Subcutaneous abdominal adipose tissue (tissue), 5 donors: ENCODE measurements around the gene SIK3.
"Not testable (repeated sequence)": the region's sequence is repeated elsewhere in the genome, so short reads cannot be mapped to it uniquely, and the experiment has no call there.

Experiments
- H3K27ac ChIP-seq: one replicate; pipeline ENCODE4 v1.7.0; 2013; ENCODE audit warnings: low read depth, mild to moderate bottlenecking, inconsistent platforms, low read length, moderate library complexity
- H3K27me3 ChIP-seq, 5 donors: one replicate each; pipeline ENCODE4 v1.7.0; 2013; ENCODE audit warnings: low read length in 5 of 5, inconsistent platforms in 1 of 5; ENCODE audit not compliant: control insufficient read depth in 5 of 5, insufficient read depth in 4 of 5
- H3K36me3 ChIP-seq, 5 donors: one replicate each; pipeline ENCODE4 v1.7.0; 2013; ENCODE audit warnings: low read length in 5 of 5; ENCODE audit not compliant: control insufficient read depth in 5 of 5, insufficient read depth in 5 of 5
- H3K4me1 ChIP-seq, 5 donors: one replicate each; pipeline ENCODE4 v1.7.0; 2013; ENCODE audit warnings: low read length in 5 of 5, mild to moderate bottlenecking in 3 of 5, moderate library complexity in 1 of 5; ENCODE audit not compliant: control insufficient read depth in 5 of 5, insufficient read depth in 5 of 5
- H3K4me3 ChIP-seq, 5 donors: one replicate each; pipeline ENCODE4 v1.7.0; 2013; ENCODE audit warnings: low read length in 5 of 5, low read depth in 1 of 5
- H3K9ac ChIP-seq, 5 donors: one replicate each; pipeline ENCODE4 v1.7.0; 2013; ENCODE audit warnings: low read length in 5 of 5, mild to moderate bottlenecking in 4 of 5, moderate library complexity in 3 of 5
- H3K9me3 ChIP-seq, 5 donors: one replicate each; pipeline ENCODE4 v1.7.0; 2013; ENCODE audit warnings: low read length in 5 of 5; ENCODE audit not compliant: control insufficient read depth in 5 of 5
- donor health status: healthy.
- donor health status: healthy.
- donor health status: healthy.
- donor health status: healthy.
- donor health status: healthy.

The SIK3 gene

GRCh38 chr11:116835791-116836631 is 262.2 kb downstream of the SIK3 start:
- H3K9ac ChIP-seq: peak overlapping the region in 3 of 5 donors; percentile 26 to 53 (median 43)

GRCh38 chr11:116835042-116835772 is 263.0 kb downstream of the SIK3 start:
- Histone ChIP-seq H3K4me3 (peak overlapping the region; percentile 55 to 62 (median 59)), H3K27me3 (no peaks in the 10 kb centered on the region), H3K36me3 (no peaks in the 10 kb centered on the region), H3K4me1 (peaks cover 2 to 24% (median 21%) of the 10 kb centered on the region in 5 donors), H3K27ac (peak overlapping the region; percentile 37), H3K9me3 (no peaks in the 10 kb centered on the region), H3K9ac (peak overlapping the region in 3 of 5 donors; percentile 26 to 43 (median 41))

More at GRCh38 chr11:116835791-116836631, 262.2 kb downstream of the SIK3 start:
- Histone ChIP-seq H3K4me3 (peak overlapping the region in 4 of 5 donors; percentile 55 to 62 (median 58)), H3K36me3 (no peaks in the 10 kb centered on the region), H3K4me1 (peaks cover 2 to 25% (median 21%) of the 10 kb centered on the region in 5 donors), H3K27ac (peak overlapping the region; percentile 37), H3K9me3 (no peaks in the 10 kb centered on the region), H3K27me3 (no peaks in the 10 kb centered on the region)

GRCh38 chr11:116834535-116835041 is 263.6 kb downstream of the SIK3 start:
- H3K27me3 ChIP-seq, H3K9ac ChIP-seq, H3K36me3 ChIP-seq, H3K27ac ChIP-seq, H3K4me3 ChIP-seq, H3K9me3 ChIP-seq: not testable (repeated sequence)
- H3K4me1 ChIP-seq: peaks cover 2 to 28% (median 24%) of the 10 kb centered on the region in 5 donors

GRCh38 chr11:116833816-116834534 is 264.3 kb downstream of the SIK3 start:
- Histone ChIP-seq H3K9ac (no peak overlapping the region), H3K36me3 (no peaks in the 10 kb centered on the region), H3K27me3 (no peaks in the 10 kb centered on the region), H3K9me3 (no peaks in the 10 kb centered on the region), H3K4me1 (peaks cover 2 to 32% (median 28%) of the 10 kb centered on the region in 5 donors), H3K27ac (no peak overlapping the region), H3K4me3 (no peak overlapping the region)

GRCh38 chr11:116833491-116833815 is 264.8 kb downstream of the SIK3 start:
- H3K9ac ChIP-seq: no peak overlapping the region
- no peak overlapping the region for H3K4me3 ChIP-seq
- H3K27ac ChIP-seq: no peak overlapping the region
- H3K9me3 ChIP-seq: no peaks in the 10 kb centered on the region
- H3K27me3 ChIP-seq: no peaks in the 10 kb centered on the region
- H3K36me3 ChIP-seq: no peaks in the 10 kb centered on the region
- H3K4me1 ChIP-seq: peaks cover 2 to 32% (median 28%) of the 10 kb centered on the region in 5 donors

- H3K4me1 ChIP-seq: peaks cover 2 to 32% (median 28%) of the 10 kb centered on the region in 5 donors
These were observed 265.6 kb downstream of the SIK3 start for GRCh38 chr11:116832350-116833290.

GRCh38 chr11:116831790-116832349 is 266.4 kb downstream of the SIK3 start:
- Histone ChIP-seq H3K27ac (no peak overlapping the region), H3K9ac (no peak overlapping the region), H3K4me1 (peaks cover 2 to 30% (median 28%) of the 10 kb centered on the region in 5 donors)

More at GRCh38 chr11:116832350-116833290, 265.6 kb downstream of the SIK3 start:
- Histone ChIP-seq H3K9ac (no peak overlapping the region), H3K36me3 (no peaks in the 10 kb centered on the region), H3K4me3 (no peak overlapping the region), H3K9me3 (no peaks in the 10 kb centered on the region), H3K27me3 (no peaks in the 10 kb centered on the region), H3K27ac (no peak overlapping the region)

GRCh38 chr11:116830184-116830912 is 267.9 kb downstream of the SIK3 start:
- Histone ChIP-seq H3K4me3 (no peak overlapping the region), H3K9me3 (no peaks in the 10 kb centered on the region), H3K4me1 (peaks cover 2 to 17% (median 16%) of the 10 kb centered on the region in 5 donors), H3K9ac (no peak overlapping the region), H3K36me3 (no peaks in the 10 kb centered on the region), H3K27me3 (no peaks in the 10 kb centered on the region), H3K27ac (no peak overlapping the region)

More at GRCh38 chr11:116831790-116832349, 266.4 kb downstream of the SIK3 start:
- no peak overlapping the region for H3K4me3 ChIP-seq
- no peaks in the 10 kb centered on the region for H3K36me3 ChIP-seq
- no peaks in the 10 kb centered on the region for H3K9me3 ChIP-seq
- no peaks in the 10 kb centered on the region for H3K27me3 ChIP-seq
